Renal cortical epithelial cell (primary cell): Measurements from ENCODE around the gene MID1. TPM values are rescaled to one million over a fixed set of nuclear protein-coding genes. Genes with fewer than 3 reads are reported as not detected.

Experiments used
- DNase-seq: peaks from one replicate; pipeline ENCODE4 v3.0.0-alpha.2; 2011; ENCODE audit warnings: low read depth
- total RNA-seq: library from RNA; depleted of rRNA; stranded (reverse); fragments of >200 nt; gene quantifications from 2 replicates; pipeline ENCODE4 v1.2.3, GENCODE V29; 2014

The MID1 gene
- total RNA-seq, 1 donor from 2014 or later, result 26.6 TPM

- DNase-seq, result no peak
Observed at GRCh38 chrX:10495677-10496076, 124.7 kb downstream of the MID1 start.

- no peak for DNase-seq
Observed at GRCh38 chrX:10492250-10492649, 128.1 kb downstream of the MID1 start.

- DNase-seq, result peak; percentile 66
Observed at GRCh38 chrX:10486373-10486772, 134.0 kb downstream of the MID1 start.

GRCh38 chrX:10485326-10485725 is 135.1 kb downstream of the MID1 start:
- DNase-seq, result no peak

- peak; percentile 22 for DNase-seq
Observed at GRCh38 chrX:10484683-10485247, 135.6 kb downstream of the MID1 start.

GRCh38 chrX:10483191-10483831 is 137.1 kb downstream of the MID1 start:
- peak; percentile 12 for DNase-seq

- DNase-seq, result no peak
Observed at GRCh38 chrX:10482708-10483107, 137.7 kb downstream of the MID1 start.

GRCh38 chrX:10482261-10482660 is 138.1 kb downstream of the MID1 start:
- DNase-seq, result no peak

- no peak for DNase-seq
Observed at GRCh38 chrX:10480861-10481260, 139.5 kb downstream of the MID1 start.

- no peak for DNase-seq
Observed at GRCh38 chrX:10479508-10479907, 140.9 kb downstream of the MID1 start.

GRCh38 chrX:10477525-10477924 is 142.9 kb downstream of the MID1 start:
- DNase-seq, result no peak

GRCh38 chrX:10474913-10475568 is 145.3 kb downstream of the MID1 start:
- DNase-seq, result no peak

GRCh38 chrX:10474510-10474909 is 145.9 kb downstream of the MID1 start:
- peak; percentile 33 for DNase-seq

- no peak for DNase-seq
Observed at GRCh38 chrX:10471418-10471817, 149.0 kb downstream of the MID1 start.

GRCh38 chrX:10470009-10470408 is 150.4 kb downstream of the MID1 start:
- DNase-seq, result no peak

GRCh38 chrX:10467793-10468192 is 152.6 kb downstream of the MID1 start:
- DNase-seq, result no peak

- DNase-seq, result no peak
Observed at GRCh38 chrX:10465254-10465653, 155.1 kb downstream of the MID1 start.

- DNase-seq, result no peak
Observed at GRCh38 chrX:10457092-10457491, 163.3 kb downstream of the MID1 start.

GRCh38 chrX:10453945-10454344 is 166.4 kb downstream of the MID1 start:
- peak; percentile 17 for DNase-seq

GRCh38 chrX:10450959-10451355 is 169.4 kb downstream of the MID1 start:
- DNase-seq, result no peak

GRCh38 chrX:10450229-10450958 is 170.0 kb downstream of the MID1 start:
- DNase-seq, result peak; percentile 33

GRCh38 chrX:10447564-10448214 is 172.7 kb downstream of the MID1 start:
- DNase-seq, result peak; percentile 74
